HCT116 (cell line): ENCODE measurements around the gene PTCH2. TPM values are rescaled to one million over a fixed set of nuclear protein-coding genes. Genes with fewer than 3 reads are reported as not detected.
A peak's percentile ranks its signal among the peaks of the same experiment; 100 is the strongest.

Experiments used
- ATAC-seq: fragments of 200-7000 bp; cut with Tn5 transposase; 2 replicates; pipeline ENCODE4 v1.9.1; 2020; ENCODE audit warnings: mild to moderate bottlenecking, moderate library complexity
- BruUV-seq: library from RNA; stranded (reverse); fragments of 400-500 nt; replicated peaks from 2 replicates; lab custom pipeline; 2021; lab: Mats Ljungman, UMichigan
- CTCF ChIA-PET: fragments of 300-600 bp; sonication (Branson Sonifier 250); formaldehyde crosslinking; loops from one replicate; lab custom pipeline; 2021; ENCODE audit warnings: antibody characterized with exemption; lab: Charles Lee
- POLR2A ChIA-PET: fragments of 300-600, 350-600 bp; sonication (Branson Sonifier 250); formaldehyde crosslinking; loops from one replicate; lab custom pipeline; 2021; ENCODE audit warnings: antibody characterized with exemption; lab: Charles Lee
- RAD21 ChIA-PET, 2 experiments: fragments of 300-600 bp; sonication (Branson Sonifier 250); formaldehyde crosslinking; loops; one replicate each; lab custom pipeline; 2023; ENCODE audit warnings: low total read pairs in 2 of 2; ENCODE audit not compliant: uncharacterized antibody in 2 of 2, unreplicated experiment in 2 of 2, low non-redundant PET in 1 of 2; lab: Charles Lee
- DNase-seq: peaks from one replicate; pipeline ENCODE4 v3.0.0-alpha.2; 2010; ENCODE audit warnings: low read depth, low spot score
- H2AFZ ChIP-seq: fragments of 200-600 bp; shearing (Covaris generic), sonication (generic); 2 replicates; pipeline ENCODE4 v1.6.1; 2017; ENCODE audit warnings: low read depth, mixed run types, mixed read lengths, antibody characterized with exemption, low read length; ENCODE audit not compliant: poor library complexity, severe bottlenecking
- H3K27ac ChIP-seq: 2 replicates; pipeline ENCODE4 v1.5.1; 2012; ENCODE audit warnings: low read depth, low read length
- H3K27me3 ChIP-seq: fragments of 200-600 bp; sonication (generic); 2 replicates; pipeline ENCODE4 v1.6.1; 2016; ENCODE audit warnings: mixed run types, low read length, mixed read lengths; ENCODE audit not compliant: insufficient read depth
- H3K36me3 ChIP-seq, 2 experiments: fragments of 200-500 bp in 1 of 2; fragments of 200-600 bp in 1 of 2; sonication (Bioruptor generic) in 1 of 2; sonication (generic) in 1 of 2; 2 replicates each; pipeline versions ENCODE4 v1.5.1 to v1.6.1; 2014 to 2016; ENCODE audit warnings: low read length in 2 of 2, inconsistent platforms in 1 of 2, mixed read lengths in 1 of 2, mixed run types in 1 of 2; ENCODE audit not compliant: insufficient read depth in 2 of 2, control insufficient read depth in 1 of 2
- H3K4me1 ChIP-seq, 2 experiments: fragments of 200-600 bp in 1 of 2; sonication (generic) in 1 of 2; 2 replicates each; pipeline versions ENCODE4 v1.5.1 to v1.6.1; 2012 to 2017; ENCODE audit warnings: low read length in 2 of 2, inconsistent platforms in 1 of 2, mild to moderate bottlenecking in 1 of 2, mixed read lengths in 1 of 2, mixed run types in 1 of 2, moderate library complexity in 1 of 2; ENCODE audit not compliant: insufficient read depth in 2 of 2, control insufficient read depth in 1 of 2
- H3K4me2 ChIP-seq: fragments of 200-600 bp; sonication (generic); 2 replicates; pipeline ENCODE4 v1.6.1; 2017; ENCODE audit warnings: mixed run types, low read length, mixed read lengths
- H3K4me3 ChIP-seq, 2 experiments: fragments of 200-600 bp in 1 of 2; sonication (generic) in 1 of 2; replicated peaks in 1 of 2; 2 replicates each; pipeline ENCODE4 v1.5.1; 2011 to 2016; ENCODE audit warnings: low read length in 2 of 2, control low read depth in 1 of 2, low read depth in 1 of 2, mild to moderate bottlenecking in 1 of 2, mixed read lengths in 1 of 2, mixed run types in 1 of 2
- H3K79me2 ChIP-seq: fragments of 200-600 bp; sonication (generic); 2 replicates; pipeline ENCODE4 v1.6.1; 2017; ENCODE audit warnings: mild to moderate bottlenecking, mixed run types, low read length, moderate library complexity, mixed read lengths; ENCODE audit not compliant: insufficient read depth
- H3K9ac ChIP-seq: fragments of 200-600 bp; sonication (generic); 2 replicates; pipeline ENCODE4 v1.6.1; 2016; ENCODE audit warnings: low read length, mixed read lengths
- H3K9me2 ChIP-seq: fragments of 200-600 bp; sonication (generic), shearing (Covaris generic); 2 replicates; pipeline ENCODE4 v1.6.1; 2017; ENCODE audit warnings: mixed run types, mild to moderate bottlenecking, moderate library complexity; ENCODE audit not compliant: insufficient read depth
- H3K9me3 ChIP-seq, 2 experiments: fragments of 200-500 bp in 1 of 2; fragments of 200-600 bp in 1 of 2; sonication (Bioruptor generic) in 1 of 2; sonication (generic) in 1 of 2; 2 replicates each; pipeline ENCODE4 v1.6.1; 2014 to 2017; ENCODE audit warnings: low read length in 2 of 2, mixed read lengths in 2 of 2, inconsistent platforms in 1 of 2, low read depth in 1 of 2, mild to moderate bottlenecking in 1 of 2, mixed run types in 1 of 2, moderate library complexity in 1 of 2; ENCODE audit not compliant: control insufficient read depth in 1 of 2, insufficient read depth in 1 of 2
- H4K20me1 ChIP-seq: fragments of 200-600 bp; sonication (generic), shearing (Covaris generic); 2 replicates; pipeline ENCODE4 v1.6.1; 2017; ENCODE audit warnings: mixed run types, mild to moderate bottlenecking, moderate library complexity; ENCODE audit not compliant: insufficient read depth
- CBX3 ChIP-seq: IDR thresholded peaks from 2 replicates; pipeline ENCODE4 v1.6.1; 2012; ENCODE audit warnings: low read depth
- CEBPB ChIP-seq: IDR thresholded peaks from 2 replicates; pipeline ENCODE4 v1.6.1; 2012; ENCODE audit warnings: low read depth
- EGR1 ChIP-seq: IDR thresholded peaks from 2 replicates; pipeline ENCODE4 v1.6.1; 2012; ENCODE audit warnings: low read depth
- ELF1 ChIP-seq: IDR thresholded peaks from 2 replicates; pipeline ENCODE4 v1.6.1; 2012; ENCODE audit warnings: low read depth, borderline replicate concordance
- EZH2 ChIP-seq: fragments of 200-600 bp; sonication (generic); IDR thresholded peaks from 2 replicates; pipeline ENCODE4 v1.6.1; 2017; ENCODE audit warnings: antibody characterized with exemption, mixed run types
- POLR2A ChIP-seq: IDR thresholded peaks from 2 replicates; pipeline ENCODE4 v1.7.0; 2011; ENCODE audit warnings: borderline replicate concordance; ENCODE audit not compliant: insufficient read depth, insufficient read length; ENCODE audit errors: extremely low read depth
- POLR2AphosphoS5 ChIP-seq: IDR thresholded peaks from 2 replicates; pipeline ENCODE4 v1.6.1; 2011; ENCODE audit warnings: mild to moderate bottlenecking, low read depth, low read length, moderate library complexity
- SIN3A ChIP-seq: IDR thresholded peaks from 2 replicates; pipeline ENCODE4 v1.6.1; 2012; ENCODE audit warnings: low read depth
- SP1 ChIP-seq: IDR thresholded peaks from 2 replicates; pipeline ENCODE4 v1.6.1; 2012; ENCODE audit warnings: low read depth
- SRF ChIP-seq: IDR thresholded peaks from 2 replicates; pipeline ENCODE4 v1.6.1; 2012; ENCODE audit warnings: low read depth
- TCF7L2 ChIP-seq: IDR thresholded peaks from 2 replicates; pipeline ENCODE4 v1.7.0; 2011; ENCODE audit warnings: borderline replicate concordance, inconsistent platforms; ENCODE audit not compliant: insufficient read depth, insufficient read length; ENCODE audit errors: extremely low read depth
- YY1 ChIP-seq: IDR thresholded peaks from 2 replicates; pipeline ENCODE4 v1.6.1; 2011; ENCODE audit warnings: low read length, low read depth, moderate library complexity, mild to moderate bottlenecking; ENCODE audit not compliant: insufficient replicate concordance; ENCODE audit errors: extremely low read depth
- ZNF274 ChIP-seq: fragments of 200-500 bp; sonication (Bioruptor generic); IDR thresholded peaks from 2 replicates; pipeline ENCODE4 v1.6.1; 2014; ENCODE audit warnings: mild to moderate bottlenecking, low read depth, low read length, inconsistent platforms
- intact Hi-C: fragments of 100-400 bp; cut with micrococcal nuclease; formaldehyde crosslinking; loops from 2 replicates; pipeline ENCODE4 v1.10.0; 2022
- total RNA-seq: library from RNA; stranded (reverse); gene quantifications from one replicate; pipeline ENCODE4 v1.2.1, GENCODE V29; 2021; ENCODE audit not compliant: unreplicated experiment
- TF ChIP-seq, protein P1 (sequence below): IDR thresholded peaks from 2 replicates; pipeline ENCODE4 v1.6.1; 2011; ENCODE audit warnings: mild to moderate bottlenecking, low read length, moderate library complexity; ENCODE audit not compliant: insufficient replicate concordance; ENCODE audit errors: extremely low read depth
- TF ChIP-seq, protein P2 (sequence below): IDR thresholded peaks from 2 replicates; pipeline ENCODE4 v1.6.1; 2012

The PTCH2 gene
- total RNA-seq, 1 experiment from 2014 or later, result 1.3 TPM

DNA sequence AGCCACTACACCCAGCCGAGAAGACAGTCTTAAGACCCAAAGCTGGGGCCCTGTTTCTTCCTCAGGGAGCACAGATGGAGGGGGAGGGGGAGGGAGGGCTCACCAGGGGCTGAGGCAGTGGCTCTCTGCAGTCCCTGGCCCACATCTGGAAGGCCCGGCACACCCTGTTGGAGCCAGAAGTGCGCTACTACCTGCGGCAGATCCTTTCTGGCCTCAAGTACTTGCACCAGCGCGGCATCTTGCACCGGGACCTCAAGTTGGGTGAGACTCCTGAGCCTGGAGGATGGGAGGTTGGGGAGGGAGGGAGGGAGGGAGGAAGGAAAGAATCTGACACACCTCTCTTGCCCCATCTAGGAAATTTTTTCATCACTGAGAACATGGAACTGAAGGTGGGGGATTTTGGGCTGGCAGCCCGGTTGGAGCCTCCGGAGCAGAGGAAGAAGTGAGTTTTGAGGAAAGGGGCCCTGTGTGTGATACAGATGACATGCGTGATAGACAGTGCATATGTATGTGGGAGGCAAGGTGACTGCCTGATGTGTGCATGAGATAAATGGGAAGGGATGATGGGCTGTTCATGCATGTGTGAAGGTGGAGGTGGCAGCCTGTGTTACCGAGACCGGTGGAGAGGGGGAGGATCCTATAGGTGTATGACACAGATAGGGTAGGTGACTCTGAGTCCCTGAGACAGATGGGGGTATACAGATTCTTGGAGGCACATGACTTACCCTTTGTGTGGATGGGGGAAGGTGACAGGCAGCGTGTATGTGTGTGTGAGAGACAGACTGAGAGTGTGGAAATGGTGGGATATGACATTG, 41.4 kb downstream of the PTCH2 start:
- RAD21 ChIA-PET, result no interaction called here
- BruUV-seq, result no TSS peak

More for the DNA sequence above, 41.4 kb downstream of the PTCH2 start:
- Histone ChIP-seq H3K4me1 (peaks cover 28 to 85% of the 10 kb centered on the region in 2 experiments), H4K20me1 (no peaks in the 10 kb centered on the region), H3K4me3 (peak overlapping the region; percentile 87 to 91), H3K79me2 (peaks cover 51% of the 10 kb centered on the region), H3K9me3 (no peaks in the 10 kb centered on the region), H2AFZ (no peak overlapping the region), H3K4me2 (peak overlapping the region; percentile 93), H3K36me3 (peaks cover 3 to 45% of the 10 kb centered on the region in 2 experiments; a peak in 3 of 4 replicates), H3K27me3 (no peaks in the 10 kb centered on the region), H3K27ac (peak overlapping the region; percentile 84), H3K9me2 (no peaks in the 10 kb centered on the region), H3K9ac (peak overlapping the region; percentile 98)
- no peak for TF ChIP-seq YY1
- TF ChIP-seq POLR2AphosphoS5, result no peak
- no peak for TF ChIP-seq SIN3A
- TF ChIP-seq SP1, result no peak
- TF ChIP-seq EGR1, result no peak
- TF ChIP-seq, protein P1, sequence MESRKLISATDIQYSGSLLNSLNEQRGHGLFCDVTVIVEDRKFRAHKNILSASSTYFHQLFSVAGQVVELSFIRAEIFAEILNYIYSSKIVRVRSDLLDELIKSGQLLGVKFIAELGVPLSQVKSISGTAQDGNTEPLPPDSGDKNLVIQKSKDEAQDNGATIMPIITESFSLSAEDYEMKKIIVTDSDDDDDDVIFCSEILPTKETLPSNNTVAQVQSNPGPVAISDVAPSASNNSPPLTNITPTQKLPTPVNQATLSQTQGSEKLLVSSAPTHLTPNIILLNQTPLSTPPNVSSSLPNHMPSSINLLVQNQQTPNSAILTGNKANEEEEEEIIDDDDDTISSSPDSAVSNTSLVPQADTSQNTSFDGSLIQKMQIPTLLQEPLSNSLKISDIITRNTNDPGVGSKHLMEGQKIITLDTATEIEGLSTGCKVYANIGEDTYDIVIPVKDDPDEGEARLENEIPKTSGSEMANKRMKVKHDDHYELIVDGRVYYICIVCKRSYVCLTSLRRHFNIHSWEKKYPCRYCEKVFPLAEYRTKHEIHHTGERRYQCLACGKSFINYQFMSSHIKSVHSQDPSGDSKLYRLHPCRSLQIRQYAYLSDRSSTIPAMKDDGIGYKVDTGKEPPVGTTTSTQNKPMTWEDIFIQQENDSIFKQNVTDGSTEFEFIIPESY, result no peak
- TF ChIP-seq POLR2A, result no peak
- no peak for TF ChIP-seq CEBPB
- no peak for TF ChIP-seq CBX3
- TF ChIP-seq SRF, result no peak
- TF ChIP-seq EZH2, result no peak
- TF ChIP-seq ELF1, result no peak
- TF ChIP-seq, protein P2, sequence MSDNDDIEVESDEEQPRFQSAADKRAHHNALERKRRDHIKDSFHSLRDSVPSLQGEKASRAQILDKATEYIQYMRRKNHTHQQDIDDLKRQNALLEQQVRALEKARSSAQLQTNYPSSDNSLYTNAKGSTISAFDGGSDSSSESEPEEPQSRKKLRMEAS, result no peak
- no peak for TF ChIP-seq ZNF274
- no peak for TF ChIP-seq TCF7L2
- no peak for DNase-seq
- ATAC-seq, result no peak
- CTCF ChIA-PET, result no interaction called here
- intact Hi-C loops, result no loop called here
- POLR2A ChIA-PET, result interaction anchor here (1.0 to 5.5 kb wide), 5 partner anchors 8 to 210 kb away, joined by 3 to 86 read pairs (median 9); partner anchors contain the start of genes HECTD3, RPS8 and UROD
